Measurements from ENCODE around the gene GNG7. TPM values are rescaled to one million over a fixed set of nuclear protein-coding genes. Genes with fewer than 3 reads are reported as not detected.

GNG7 gene
- total and polyA plus RNA-seq, 7 donors: 1.2 to 8.0 (median 2.6) TPM

DNA sequence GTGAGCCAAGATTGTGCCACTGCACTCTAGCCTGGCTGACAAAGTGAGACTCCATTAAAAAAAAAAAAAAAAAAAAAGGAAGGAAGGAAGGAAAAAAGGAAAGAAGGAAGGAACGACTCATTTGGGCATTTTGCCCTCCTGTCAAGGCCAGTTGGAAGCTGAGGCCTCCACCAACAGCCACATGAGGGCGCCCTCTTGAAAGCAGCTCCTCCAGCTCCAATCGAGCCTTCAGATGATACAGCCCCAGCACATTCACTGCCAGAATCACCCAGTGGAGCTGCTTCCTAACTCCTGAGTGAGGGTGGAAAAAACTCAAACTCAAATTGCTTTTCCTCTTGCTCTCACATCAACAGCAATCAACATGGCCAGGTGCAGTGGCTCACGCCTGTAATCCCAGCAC is 40.9 kb downstream of the GNG7 start:
- Histone ChIP-seq H3K4me1 (no peaks in the 10 kb centered on the region), H3K27me3 (no peaks in the 10 kb centered on the region), H3K36me3 (no peaks in the 10 kb centered on the region), H3K9me3 (no peaks in the 10 kb centered on the region), H3K4me3 (no peak overlapping the region), H3K27ac (no peak overlapping the region)
- intact Hi-C loops (cut with DNase I): no loop called here
- 80 to 85% methylated on average over 4 of the region's 4 CpGs for whole genome bisulfite sequencing, 2 donors
- DNase-seq: no peak
- TF ChIP-seq, protein P1, sequence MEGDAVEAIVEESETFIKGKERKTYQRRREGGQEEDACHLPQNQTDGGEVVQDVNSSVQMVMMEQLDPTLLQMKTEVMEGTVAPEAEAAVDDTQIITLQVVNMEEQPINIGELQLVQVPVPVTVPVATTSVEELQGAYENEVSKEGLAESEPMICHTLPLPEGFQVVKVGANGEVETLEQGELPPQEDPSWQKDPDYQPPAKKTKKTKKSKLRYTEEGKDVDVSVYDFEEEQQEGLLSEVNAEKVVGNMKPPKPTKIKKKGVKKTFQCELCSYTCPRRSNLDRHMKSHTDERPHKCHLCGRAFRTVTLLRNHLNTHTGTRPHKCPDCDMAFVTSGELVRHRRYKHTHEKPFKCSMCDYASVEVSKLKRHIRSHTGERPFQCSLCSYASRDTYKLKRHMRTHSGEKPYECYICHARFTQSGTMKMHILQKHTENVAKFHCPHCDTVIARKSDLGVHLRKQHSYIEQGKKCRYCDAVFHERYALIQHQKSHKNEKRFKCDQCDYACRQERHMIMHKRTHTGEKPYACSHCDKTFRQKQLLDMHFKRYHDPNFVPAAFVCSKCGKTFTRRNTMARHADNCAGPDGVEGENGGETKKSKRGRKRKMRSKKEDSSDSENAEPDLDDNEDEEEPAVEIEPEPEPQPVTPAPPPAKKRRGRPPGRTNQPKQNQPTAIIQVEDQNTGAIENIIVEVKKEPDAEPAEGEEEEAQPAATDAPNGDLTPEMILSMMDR (IDR thresholded peaks at IDR 0.05): no peak
- TF ChIP-seq POLR2AphosphoS5 (IDR thresholded peaks at IDR 0.05): no peak
- TF ChIP-seq POLR2A (IDR thresholded peaks at IDR 0.05): no peak
- TF ChIP-seq EP300 (IDR thresholded peaks at IDR 0.05): no peak

DNA sequence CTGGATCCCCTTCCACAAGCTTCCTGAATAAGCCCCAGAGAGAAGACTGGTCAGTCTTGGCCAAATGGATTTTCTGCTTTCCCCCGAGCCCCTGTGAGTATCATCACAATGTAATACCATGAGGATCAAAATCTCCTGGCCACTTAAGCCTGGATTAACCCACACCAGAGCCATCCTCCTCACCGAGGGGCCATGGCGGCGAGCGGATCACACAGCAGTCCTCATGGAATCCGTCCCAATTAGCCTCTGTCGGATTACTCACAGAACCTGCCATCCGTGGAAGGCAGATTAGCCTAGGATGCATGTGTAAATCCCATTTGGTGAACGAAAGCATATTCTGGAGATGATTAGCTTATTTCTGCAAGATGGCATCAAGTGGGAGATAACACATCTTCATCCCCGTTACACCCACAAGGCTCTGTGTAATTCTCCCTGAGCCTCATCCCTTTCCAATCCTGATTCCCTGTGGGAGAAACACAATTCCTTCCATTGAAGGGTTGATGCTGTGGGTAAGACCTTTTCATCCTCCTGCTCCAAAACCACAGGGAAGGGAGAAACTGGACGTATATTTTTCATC is 42.5 kb downstream of the GNG7 start:
- intact Hi-C loops (cut with DNase I): no loop called here
- no peak overlapping the region for H3K27ac ChIP-seq
- WGBS, 2 donors: 86% methylated on average over 11 of the region's 11 CpGs
- no peaks in the 10 kb centered on the region for H3K27me3 ChIP-seq
- TF ChIP-seq EP300 (IDR thresholded peaks at IDR 0.05) (no peak), POLR2A (IDR thresholded peaks at IDR 0.05) (no peak), POLR2AphosphoS5 (IDR thresholded peaks at IDR 0.05) (no peak)
- TF ChIP-seq, protein P1 (IDR thresholded peaks at IDR 0.05): no peak
- DNase-seq: no peak
- H3K36me3 ChIP-seq: no peaks in the 10 kb centered on the region
- no peaks in the 10 kb centered on the region for H3K4me1 ChIP-seq
- H3K9me3 ChIP-seq: no peaks in the 10 kb centered on the region
- no peak overlapping the region for H3K4me3 ChIP-seq

DNA sequence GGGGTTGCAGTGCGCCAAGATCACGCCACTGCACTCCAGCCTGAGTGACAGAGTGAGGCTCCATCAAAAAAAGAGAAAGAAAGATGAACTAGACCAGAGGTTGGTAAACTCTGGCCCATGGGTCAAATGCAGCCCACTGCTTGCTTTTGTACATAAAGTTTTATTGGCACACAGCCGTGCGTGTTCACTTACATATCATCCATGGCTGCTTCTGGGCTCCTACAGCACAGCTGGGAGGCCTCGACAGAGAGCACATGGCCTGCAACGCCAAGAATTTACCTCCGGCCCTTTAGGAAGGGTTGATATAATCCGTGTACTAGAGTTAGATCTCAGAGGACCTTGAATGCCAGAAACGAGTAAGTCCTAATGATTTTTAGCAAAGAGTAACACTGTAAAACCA is 46.0 kb downstream of the GNG7 start:
- H3K27me3 ChIP-seq: no peaks in the 10 kb centered on the region
- intact Hi-C loops (cut with DNase I): no loop called here
- TF ChIP-seq, protein P1 (IDR thresholded peaks at IDR 0.05): no peak
- no peak for TF ChIP-seq POLR2AphosphoS5 (IDR thresholded peaks at IDR 0.05)
- no peak for TF ChIP-seq EP300 (IDR thresholded peaks at IDR 0.05)
- no peak for TF ChIP-seq POLR2A (IDR thresholded peaks at IDR 0.05)
- no peaks in the 10 kb centered on the region for H3K4me1 ChIP-seq
- H3K4me3 ChIP-seq: no peak overlapping the region
- no peak for DNase-seq
- H3K36me3 ChIP-seq: no peaks in the 10 kb centered on the region
- H3K9me3 ChIP-seq: no peaks in the 10 kb centered on the region
- WGBS, 2 donors: 83 to 84% methylated on average over 9 of the region's 9 CpGs
- no peak overlapping the region for H3K27ac ChIP-seq

DNA sequence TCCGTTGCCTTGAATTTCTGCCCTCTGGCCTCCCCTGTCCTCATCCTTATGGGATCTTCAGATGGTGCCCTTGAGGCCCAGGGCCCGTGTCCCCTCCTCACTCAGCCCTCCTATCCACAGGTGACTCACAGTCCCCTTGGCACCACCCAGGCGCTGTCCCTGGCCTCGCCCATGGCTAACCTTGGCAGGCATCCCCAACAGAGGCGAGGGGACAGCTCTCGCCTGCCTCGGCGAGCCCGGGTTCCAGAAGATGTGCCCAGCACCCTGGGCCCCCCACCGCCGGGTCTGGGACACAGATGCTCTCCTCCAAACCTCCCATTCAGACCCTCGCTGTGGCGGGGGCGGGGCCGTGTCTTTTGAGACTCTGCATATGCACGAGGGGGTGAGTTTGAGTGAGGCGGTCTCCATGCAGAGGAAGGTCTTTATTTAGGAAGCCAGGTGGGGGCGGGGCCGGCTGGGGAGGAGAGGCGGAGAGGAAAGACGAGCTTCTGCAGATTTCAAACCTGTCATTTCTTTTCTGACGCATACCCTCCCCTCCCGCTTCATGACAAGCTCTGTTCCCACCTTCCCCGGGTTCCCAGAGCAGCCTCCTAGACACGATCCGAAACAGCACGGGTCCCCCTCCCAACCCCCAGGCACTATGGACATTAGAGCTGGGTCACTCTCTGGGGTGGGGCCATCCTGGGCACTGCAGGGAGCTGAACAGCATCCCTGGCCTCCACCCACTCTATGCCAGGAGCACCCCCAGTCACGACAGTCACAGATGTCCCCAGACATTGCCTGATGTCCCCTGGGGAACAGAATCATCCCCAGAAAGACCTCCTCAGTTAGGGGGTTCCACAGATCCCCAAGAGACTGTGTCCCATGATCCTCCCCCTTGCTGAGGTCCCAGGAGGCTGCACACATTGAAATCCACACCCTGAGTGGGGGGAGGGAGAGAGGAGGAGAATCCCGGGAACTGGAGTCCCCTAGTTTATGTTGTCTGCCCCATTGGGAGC is 48.5 kb downstream of the GNG7 start:
- TF ChIP-seq POLR2A (IDR thresholded peaks at IDR 0.05) (no peak), POLR2AphosphoS5 (IDR thresholded peaks at IDR 0.05) (no peak), EP300 (IDR thresholded peaks at IDR 0.05) (no peak)
- TF ChIP-seq, protein P1 (IDR thresholded peaks at IDR 0.05): no peak
- intact Hi-C loops (cut with DNase I): no loop called here
- Histone ChIP-seq H3K27ac (no peak overlapping the region), H3K36me3 (no peaks in the 10 kb centered on the region), H3K4me3 (no peak overlapping the region), H3K4me1 (no peaks in the 10 kb centered on the region), H3K9me3 (no peaks in the 10 kb centered on the region), H3K27me3 (no peaks in the 10 kb centered on the region)
- no peak for DNase-seq
- WGBS, 2 donors: 25 to 58% methylated on average over 29 of the region's 29 CpGs
